HEK293T (cell line): Measurements from ENCODE around the gene ZNF512.

Source experiments
- FOXM1 ChIP-seq: fragments of 450-650 bp; IDR thresholded peaks from 2 replicates; pipeline ENCODE4 v1.6.1; 2017; ENCODE audit warnings: mild to moderate bottlenecking, borderline replicate concordance
- HDGF ChIP-seq: fragments of 450-650 bp; IDR thresholded peaks from 2 replicates; pipeline ENCODE4 v1.6.1; 2017; ENCODE audit warnings: antibody characterized with exemption, borderline replicate concordance
- SUZ12 ChIP-seq: fragments of 450-650 bp; IDR thresholded peaks from 2 replicates; pipeline ENCODE4 v1.6.1; 2016; ENCODE audit warnings: mild to moderate bottlenecking
- ZNF384 ChIP-seq: fragments of 450-650 bp; IDR thresholded peaks from 2 replicates; pipeline ENCODE4 v1.6.1; 2016

GRCh38 chr2:27647289-27647688, 64.4 kb downstream of the ZNF512 start:
- no peak for TF ChIP-seq FOXM1
- no peak for TF ChIP-seq HDGF
- TF ChIP-seq SUZ12: no peak
- TF ChIP-seq ZNF384: no peak
